Middle frontal gyrus (tissue), 1 donor: ENCODE data around the gene SELPLG.
"Not testable (repeated sequence)": the region's sequence is repeated elsewhere in the genome, so short reads cannot be mapped to it uniquely, and the experiment has no call there.

ENCODE experiments used
- DNase-seq: peaks from one replicate; pipeline ENCODE4 v3.0.0-alpha.2; 2015; ENCODE audit warnings: low spot score; ENCODE audit errors: extremely low spot score

Gene SELPLG

DNA sequence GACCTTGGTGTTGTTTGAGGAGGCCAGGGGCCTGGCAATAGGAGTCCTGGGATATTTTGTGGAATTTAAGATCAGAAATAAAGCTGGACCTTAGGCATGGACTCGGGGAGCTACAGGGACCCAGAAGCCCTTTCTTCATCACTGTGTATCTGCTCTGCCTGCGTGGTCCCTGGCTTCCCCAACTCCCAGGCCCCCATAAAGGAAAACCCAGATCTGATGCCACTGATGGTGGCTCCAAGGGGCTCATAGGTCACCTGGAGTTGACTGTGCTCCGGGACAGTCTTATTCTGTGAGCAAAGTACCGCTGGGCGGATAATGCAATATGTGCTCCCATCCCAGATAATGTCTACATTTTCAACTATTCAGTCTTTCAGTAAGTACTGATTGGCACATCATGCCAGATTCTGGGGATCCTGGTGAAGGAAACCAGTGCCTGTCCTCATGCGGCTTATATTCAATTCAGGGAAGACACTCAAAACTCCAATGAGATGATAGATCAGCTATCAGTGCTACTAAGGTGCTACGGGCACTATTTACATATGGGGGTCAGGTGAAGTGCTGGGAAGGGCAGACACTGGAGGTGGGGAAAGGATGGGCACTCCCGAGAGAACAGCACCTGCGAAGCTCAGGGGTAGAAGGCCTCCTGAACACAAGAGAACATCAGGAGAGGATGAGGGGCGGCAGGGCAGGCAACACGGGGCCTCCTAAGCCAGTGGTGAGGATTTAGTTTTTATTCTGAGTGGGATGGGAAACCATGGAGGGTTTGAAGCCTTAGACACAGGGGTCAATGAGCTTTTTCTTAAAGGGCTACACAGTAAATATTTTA, 5.5 kb upstream of the SELPLG start:
- no peak for DNase-seq

DNA sequence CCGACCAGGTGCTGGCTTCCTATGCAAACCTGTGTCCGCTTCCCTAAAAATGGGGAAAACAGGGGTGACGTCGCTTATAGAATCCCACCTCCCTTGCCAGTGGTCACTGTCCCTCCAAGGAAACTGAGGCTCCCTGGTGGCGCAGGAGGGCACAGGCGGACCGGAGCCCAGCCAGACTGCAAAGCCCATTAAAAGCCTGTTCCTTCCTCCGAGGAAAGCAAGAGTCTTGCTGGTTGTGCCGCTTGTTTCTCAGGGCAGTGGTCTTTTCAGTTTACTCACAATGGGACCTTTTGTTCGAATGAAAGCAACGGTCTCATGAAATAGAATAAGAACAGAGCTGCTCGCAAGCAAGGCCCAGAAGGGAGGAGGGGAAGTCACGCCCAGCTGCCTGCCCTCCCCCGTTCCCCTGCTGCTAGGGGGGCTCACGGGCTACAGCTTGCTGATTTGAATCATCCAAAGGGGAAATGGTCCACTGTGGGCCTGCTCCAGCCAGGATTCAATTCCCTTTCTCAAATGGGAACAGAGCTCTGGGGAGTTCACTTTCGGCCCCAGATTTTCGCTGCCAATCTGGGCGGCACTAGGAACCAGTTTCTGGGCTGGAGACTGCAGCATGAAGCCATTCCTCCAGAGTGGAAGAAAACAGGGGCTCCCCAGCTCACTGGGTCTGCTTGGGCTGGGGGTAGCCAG, 4.6 kb upstream of the SELPLG start:
- DNase-seq, result no peak

- DNase-seq, result no peak
These were observed 3.7 kb upstream of the SELPLG start for GRCh38 chr12:108637222-108637971.

DNA sequence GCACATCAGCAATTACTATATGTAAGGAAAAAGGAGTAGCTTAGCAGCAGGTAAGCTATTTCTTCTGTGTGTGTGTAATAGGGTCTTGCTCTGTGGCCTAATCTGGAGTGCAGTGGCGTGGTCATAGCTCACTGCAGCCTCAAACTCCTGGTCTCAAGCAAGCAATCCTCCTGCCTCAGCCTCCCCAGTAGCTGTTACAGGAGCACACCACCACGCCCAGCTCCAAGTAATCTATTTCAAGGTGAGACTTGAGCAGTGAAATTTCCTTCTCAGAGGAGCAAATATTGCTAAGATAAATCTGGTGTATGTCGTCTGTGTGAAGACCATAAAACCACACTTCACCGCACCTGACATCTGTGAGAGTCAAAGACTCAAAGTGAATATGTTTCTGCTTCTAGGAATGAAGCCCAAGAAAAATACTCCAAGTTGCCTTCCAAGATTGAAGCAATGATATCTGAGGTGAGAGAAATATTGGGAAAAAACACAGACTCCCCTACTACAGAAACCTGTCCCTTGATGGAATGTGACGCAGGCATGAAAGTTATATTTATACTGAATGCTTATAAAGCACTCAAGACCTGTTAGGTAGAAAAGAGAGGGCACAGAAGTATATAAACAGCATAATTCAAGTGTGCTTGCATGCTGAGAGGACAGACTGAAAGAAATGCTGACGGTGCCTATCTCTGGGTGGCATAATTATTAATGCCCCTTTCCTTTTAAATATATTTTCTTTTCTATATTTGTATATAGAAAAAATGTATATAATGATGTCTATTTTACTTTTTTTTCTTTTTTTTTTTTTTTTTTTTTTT, 2.5 kb upstream of the SELPLG start:
- DNase-seq, result no peak

- DNase-seq, result no peak
These were observed 1.7 kb upstream of the SELPLG start for GRCh38 chr12:108635201-108635996.

DNA sequence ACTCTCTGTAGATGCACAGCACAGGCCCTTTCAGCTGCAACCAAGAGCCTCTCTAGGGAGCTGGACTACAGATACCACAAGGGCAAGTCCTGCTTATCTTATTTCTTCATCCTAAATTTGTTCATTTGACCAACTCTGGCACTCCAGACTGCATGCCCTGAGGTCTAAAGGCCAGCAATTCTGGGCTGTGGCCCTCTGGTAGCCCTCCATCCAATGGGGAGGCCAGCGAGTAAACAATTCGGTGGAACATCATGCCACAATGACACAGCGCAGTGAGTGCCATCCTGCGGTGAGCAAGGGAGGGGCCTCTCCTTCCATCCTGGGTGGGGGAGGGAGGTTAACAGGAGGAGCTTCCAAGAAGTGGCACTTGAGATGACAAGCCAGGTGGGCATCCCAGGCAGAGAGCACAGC, 652 bp upstream of the SELPLG start:
- no peak for DNase-seq

- DNase-seq, result no peak
These were observed 587 bp downstream of the SELPLG start for GRCh38 chr12:108633081-108633533.

DNA sequence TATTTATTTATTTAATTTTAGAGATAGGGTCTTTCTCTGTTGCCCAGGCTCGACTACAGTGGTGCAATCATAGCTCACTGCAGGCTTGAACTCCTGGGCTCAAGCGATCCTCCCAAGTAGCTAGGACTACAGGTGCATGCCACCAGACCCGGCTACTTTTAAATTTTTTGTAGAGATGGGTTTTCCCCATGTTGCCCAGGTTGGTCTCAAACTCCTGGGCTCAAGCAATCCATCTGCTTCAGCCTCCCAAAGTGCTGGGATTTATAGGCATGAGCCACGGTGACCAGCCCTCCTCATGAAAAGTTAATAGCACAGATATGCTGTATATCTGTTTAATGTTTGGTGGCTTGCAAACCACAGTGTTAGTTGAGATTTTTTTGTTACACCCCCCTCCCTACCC, 2.4 kb downstream of the SELPLG start:
- DNase-seq, result not testable (repeated sequence)

GRCh38 chr12:108630481-108631207, 3.0 kb downstream of the SELPLG start:
- no peak for DNase-seq

DNA sequence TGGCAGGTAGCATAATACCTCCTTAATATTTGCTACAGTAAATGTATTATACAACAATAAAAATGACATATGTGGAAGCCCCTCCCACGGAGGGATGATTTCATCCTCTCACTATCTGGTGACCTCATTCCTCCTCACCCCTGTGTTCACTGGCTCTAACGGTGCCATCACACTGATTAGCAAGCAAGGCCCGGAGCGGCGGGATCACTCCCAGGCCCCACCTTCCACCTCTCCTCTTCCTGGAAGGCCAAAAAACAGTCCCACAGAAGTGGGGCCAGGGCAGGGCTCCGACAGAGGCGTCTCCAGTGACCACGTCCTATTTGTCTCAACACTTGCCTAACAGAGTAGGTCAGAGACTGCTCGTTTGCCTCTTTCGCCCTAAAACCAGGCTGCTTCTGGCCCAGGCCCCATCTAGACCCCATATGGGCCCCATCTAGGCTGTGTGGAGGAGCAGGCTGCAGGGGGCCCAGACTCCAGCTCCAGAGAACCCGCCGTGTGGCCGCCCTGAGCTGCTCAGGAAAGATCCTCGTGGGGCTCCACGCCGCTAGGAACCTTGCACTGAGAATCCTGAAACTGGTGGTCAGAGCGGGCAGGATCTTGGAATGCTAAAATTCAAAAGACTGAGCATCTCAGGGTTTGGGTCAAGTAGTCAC, 3.7 kb downstream of the SELPLG start:
- no peak for DNase-seq

DNA sequence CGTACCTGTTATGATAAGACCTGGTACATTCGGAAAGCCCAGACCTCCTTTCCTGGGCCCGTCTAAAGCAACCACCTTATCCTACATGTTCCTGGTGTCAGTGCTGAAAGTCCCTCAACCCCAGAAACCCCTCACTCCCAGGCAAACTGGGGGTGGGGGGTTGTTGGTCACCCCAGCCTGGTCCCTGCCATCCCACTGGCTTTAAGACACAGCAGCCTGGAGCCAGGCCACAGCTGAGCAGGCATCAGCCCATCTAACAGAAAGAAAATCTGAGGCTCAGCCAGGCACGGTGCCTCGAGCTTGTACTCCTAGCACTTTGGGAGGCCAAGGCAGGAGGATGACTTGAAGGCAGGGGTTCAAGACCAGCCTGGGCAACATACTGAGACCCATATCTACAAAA, 4.5 kb downstream of the SELPLG start:
- DNase-seq, result no peak

GRCh38 chr12:108627134-108627920, 6.4 kb downstream of the SELPLG start:
- no peak for DNase-seq

GRCh38 chr12:108625228-108625627, 8.5 kb downstream of the SELPLG start:
- DNase-seq, result no peak

- DNase-seq, result no peak
These were observed 10.1 kb downstream of the SELPLG start for GRCh38 chr12:108623577-108623976.

- DNase-seq, result no peak
These were observed 10.7 kb downstream of the SELPLG start for GRCh38 chr12:108622921-108623514.

GRCh38 chr12:108622421-108622820, 11.3 kb downstream of the SELPLG start:
- no peak for DNase-seq

DNA sequence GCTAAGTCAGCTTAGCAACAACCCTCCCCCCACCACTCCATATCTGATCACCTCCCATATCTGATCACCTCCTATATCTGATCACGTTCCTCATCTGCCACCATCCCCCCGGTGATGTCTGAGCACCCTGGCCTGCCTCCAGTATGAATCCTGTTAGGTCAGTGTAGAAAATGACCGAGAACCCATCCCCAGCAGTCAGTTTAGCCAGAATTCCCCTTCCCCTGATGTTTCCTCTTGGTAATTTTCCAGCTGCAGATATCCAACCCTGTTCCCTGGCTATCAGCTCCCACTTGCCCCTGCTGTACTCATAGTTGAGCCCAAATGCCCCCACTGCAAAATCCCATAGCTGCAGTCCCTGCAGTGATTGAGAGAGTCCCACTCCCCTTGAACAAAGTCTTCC, 12.5 kb downstream of the SELPLG start:
- no peak for DNase-seq
